H1 (cell line): ENCODE data around the gene MFAP3. TPM values are rescaled to one million over a fixed set of nuclear protein-coding genes. Genes with fewer than 3 reads are reported as not detected.

Experiments used
- CTCF ChIA-PET: fragments of 300-600 bp; sonication (Branson Sonifier 250); formaldehyde crosslinking; loops from one replicate; lab custom pipeline; 2021; ENCODE audit not compliant: partially characterized antibody; lab: Charles Lee
- POLR2A ChIA-PET: fragments of 300-600 bp; sonication (Branson Sonifier 250); formaldehyde crosslinking; loops from one replicate; lab custom pipeline; 2021; ENCODE audit warnings: inconsistent platforms; ENCODE audit not compliant: partially characterized antibody; lab: Charles Lee
- DNase-seq, 2 experiments: peaks; one replicate each; pipeline versions ENCODE4 v3.0.0 to v3.0.0-alpha.2; 2010 to 2022; ENCODE audit warnings: low spot score in 2 of 2, low read depth in 1 of 2, mixed read lengths in 1 of 2
- FAIRE-seq: peaks from 2 replicates; lab custom pipeline; 2011; peaks lifted over from hg19 to GRCh38; lab: Jason Lieb, UNC
- H2AFZ ChIP-seq: 2 replicates; pipeline ENCODE4 v1.8.1; 2012; ENCODE audit warnings: low read length, inconsistent platforms
- H2AK5ac ChIP-seq: 2 replicates; pipeline ENCODE4 v1.6.1; 2013; ENCODE audit warnings: low read depth, low read length
- H2BK120ac ChIP-seq: replicated peaks from 2 replicates; pipeline ENCODE3; 2013; ENCODE audit warnings: low read depth, low read length, inconsistent platforms
- H2BK12ac ChIP-seq: 2 replicates; pipeline ENCODE4 v1.6.1; 2013; ENCODE audit warnings: low read depth, low read length
- H2BK15ac ChIP-seq: 2 replicates; pipeline ENCODE4 v1.6.1; 2013; ENCODE audit warnings: low read length
- H2BK20ac ChIP-seq: 2 replicates; pipeline ENCODE4 v1.6.1; 2013; ENCODE audit warnings: low read length
- H2BK5ac ChIP-seq: 2 replicates; pipeline ENCODE4 v1.6.1; 2013; ENCODE audit warnings: low read depth, low read length
- H3K14ac ChIP-seq: 2 replicates; pipeline ENCODE4 v1.6.1; 2013; ENCODE audit warnings: inconsistent platforms; ENCODE audit not compliant: insufficient read length
- H3K18ac ChIP-seq: 2 replicates; pipeline ENCODE4 v1.6.1; 2013; ENCODE audit warnings: low read length; ENCODE audit errors: extremely low read depth
- H3K23ac ChIP-seq: 2 replicates; pipeline ENCODE4 v1.6.1; 2013; ENCODE audit warnings: inconsistent platforms; ENCODE audit not compliant: insufficient read length
- H3K23me2 ChIP-seq: 2 replicates; pipeline ENCODE4 v1.6.1; 2013; ENCODE audit warnings: low read depth, low read length
- H3K27ac ChIP-seq: 2 replicates; pipeline ENCODE4 v1.6.1; 2011; ENCODE audit warnings: low read depth, low read length, inconsistent platforms
- H3K27me3 ChIP-seq, 4 experiments: replicated peaks in 1 of 4; 1 replicate in 1 of 4; 2 replicates in 3 of 4; pipeline versions ENCODE4 v1.6.1 to v1.8.1; 2011 to 2013; ENCODE audit warnings: low read length in 3 of 4, mild to moderate bottlenecking in 3 of 4, inconsistent platforms in 2 of 4, mixed read lengths in 2 of 4, moderate library complexity in 1 of 4; ENCODE audit not compliant: control insufficient read depth in 3 of 4, insufficient read depth in 3 of 4; ENCODE audit errors: extremely low read depth in 1 of 4
- H3K36me3 ChIP-seq, 4 experiments: 2 replicates each; pipeline versions ENCODE4 v1.6.1 to v1.8.1; 2011 to 2013; ENCODE audit warnings: mild to moderate bottlenecking in 4 of 4, low read length in 3 of 4, moderate library complexity in 2 of 4, control low read depth in 1 of 4, inconsistent platforms in 1 of 4; ENCODE audit not compliant: insufficient read depth in 4 of 4, control insufficient read depth in 2 of 4
- H3K4ac ChIP-seq: replicated peaks from 2 replicates; pipeline ENCODE3; 2013; ENCODE audit warnings: low read length, low read depth, mixed read lengths, inconsistent platforms; ENCODE audit not compliant: insufficient read length
- H3K4me1 ChIP-seq, 4 experiments: replicated peaks in 1 of 4; 1 replicate in 1 of 4; 2 replicates in 3 of 4; pipeline versions ENCODE4 v1.6.1 to v1.8.1; 2011 to 2013; ENCODE audit warnings: low read length in 3 of 4, inconsistent platforms in 2 of 4, mixed read lengths in 1 of 4; ENCODE audit not compliant: insufficient read depth in 4 of 4, control insufficient read depth in 3 of 4
- H3K4me2 ChIP-seq, 2 experiments: 2 replicates each; pipeline versions ENCODE4 v1.6.1 to v1.8.1; 2011 to 2013; ENCODE audit warnings: low read depth in 2 of 2, low read length in 2 of 2, control low read depth in 1 of 2, inconsistent platforms in 1 of 2, mild to moderate bottlenecking in 1 of 2; ENCODE audit not compliant: insufficient read depth in 1 of 2
- H3K4me3 ChIP-seq, 4 experiments: fragments of 200-600, 300-600 bp in 1 of 4; sonication (generic), shearing (Covaris generic), sonication (Bioruptor Twin) in 1 of 4; 2 replicates each; pipeline versions ENCODE4 v1.5.1 to v1.8.1; 2011 to 2016; ENCODE audit warnings: low read length in 4 of 4, low read depth in 3 of 4, control low read depth in 2 of 4, inconsistent platforms in 2 of 4, mild to moderate bottlenecking in 2 of 4, mixed read lengths in 1 of 4, moderate library complexity in 1 of 4; ENCODE audit not compliant: insufficient read depth in 2 of 4; ENCODE audit errors: extremely low read depth in 1 of 4
- H3K56ac ChIP-seq: replicated peaks from 2 replicates; pipeline ENCODE3; 2013; ENCODE audit warnings: low read depth, mild to moderate bottlenecking, mixed read lengths, low read length, inconsistent platforms; ENCODE audit not compliant: insufficient read length
- H3K79me1 ChIP-seq: 2 replicates; pipeline ENCODE4 v1.6.1; 2013; ENCODE audit warnings: low read depth, low read length, control low read depth
- H3K79me2 ChIP-seq, 2 experiments: 2 replicates each; pipeline versions ENCODE4 v1.6.1 to v1.8.1; 2012 to 2013; ENCODE audit warnings: low read length in 2 of 2, mild to moderate bottlenecking in 2 of 2, inconsistent platforms in 1 of 2; ENCODE audit not compliant: insufficient read depth in 2 of 2, control insufficient read depth in 1 of 2
- H3K9ac ChIP-seq, 4 experiments: replicated peaks in 1 of 4; 1 replicate in 1 of 4; 2 replicates in 3 of 4; pipeline versions ENCODE4 v1.6.1 to v1.8.1; 2011 to 2013; ENCODE audit warnings: low read depth in 3 of 4, low read length in 3 of 4, control low read depth in 2 of 4, mild to moderate bottlenecking in 2 of 4, moderate library complexity in 2 of 4, inconsistent platforms in 1 of 4; ENCODE audit errors: extremely low read depth in 1 of 4
- H3K9me3 ChIP-seq, 2 experiments: 2 replicates each; pipeline versions ENCODE4 v1.6.1 to v1.8.1; 2012 to 2013; ENCODE audit warnings: mild to moderate bottlenecking in 2 of 2, moderate library complexity in 2 of 2, control low read depth in 1 of 2, inconsistent platforms in 1 of 2, low read depth in 1 of 2, low read length in 1 of 2, mixed read lengths in 1 of 2; ENCODE audit not compliant: insufficient read depth in 2 of 2
- H4K20me1 ChIP-seq, 2 experiments: replicated peaks in 1 of 2; 2 replicates each; pipeline versions ENCODE3 to v1.8.1; 2011 to 2013; ENCODE audit warnings: inconsistent platforms in 2 of 2, low read length in 2 of 2, mild to moderate bottlenecking in 1 of 2; ENCODE audit not compliant: insufficient read depth in 2 of 2, control insufficient read depth in 1 of 2
- H4K5ac ChIP-seq: 2 replicates; pipeline ENCODE4 v1.6.1; 2013; ENCODE audit warnings: low read length, low read depth, mixed read lengths, inconsistent platforms; ENCODE audit not compliant: insufficient read length
- H4K8ac ChIP-seq: 2 replicates; pipeline ENCODE4 v1.8.0; 2013; ENCODE audit warnings: mild to moderate bottlenecking, moderate library complexity, low read length, inconsistent platforms; ENCODE audit not compliant: insufficient read depth; ENCODE audit errors: extremely low read depth
- H4K91ac ChIP-seq: replicated peaks from 2 replicates; pipeline ENCODE3; 2013; ENCODE audit warnings: low read length, mixed read lengths, inconsistent platforms; ENCODE audit not compliant: insufficient read length
- CBX8 ChIP-seq: fragments of 300-800, 300-1000 bp; sonication (generic); IDR thresholded peaks from 2 replicates; pipeline ENCODE4 v1.7.1; 2016; ENCODE audit warnings: low read depth, low read length, borderline replicate concordance
- CREB1 ChIP-seq: IDR thresholded peaks from 2 replicates; pipeline ENCODE4 v1.6.1; 2012; ENCODE audit warnings: inconsistent platforms
- HDAC2 ChIP-seq, 2 experiments: fragments of 300-600 bp in 1 of 2; sonication (generic) in 1 of 2; IDR thresholded peaks; 2 replicates each; pipeline ENCODE4 v1.6.1; 2011 to 2012; ENCODE audit warnings: low read depth in 2 of 2, low read length in 2 of 2, mild to moderate bottlenecking in 2 of 2, moderate library complexity in 2 of 2, borderline replicate concordance in 1 of 2, inconsistent platforms in 1 of 2
- WGBS, 2 experiments: shearing (Covaris generic) in 1 of 2; methylation state at CpG; one replicate each; pipeline versions ENCODE4 v1.1.6 to v1.1.7; 2013 to 2015; ENCODE audit warnings: low lambda C conversion rate in 2 of 2, mixed read lengths in 2 of 2, inconsistent platforms in 1 of 2, low coverage in 1 of 2, missing lambda C conversion rate in 1 of 2; ENCODE audit not compliant: insufficient replicate concordance in 2 of 2, insufficient coverage in 1 of 2, insufficient read length in 1 of 2; ENCODE audit errors: extremely low coverage in 1 of 2, missing lambda C conversion rate in 1 of 2; 5-methylcytosine and 5-hydroxymethylcytosine counted together
- polyA plus RNA-seq, 7 experiments: library from polyadenylated mRNA; depleted of rRNA in 3 of 7; stranded (reverse) in 5 of 7; unstranded in 2 of 7; fragments of >200 nt in 5 of 7; fragments of 200-250 nt in 2 of 7; gene quantifications; 1 replicate in 5 of 7; 2 replicates in 1 of 7; 4 replicates in 1 of 7; pipeline versions ENCODE4 v1.2.1 to v1.2.3, GENCODE V29; 2011 to 2013; ENCODE audit warnings: missing spikeins in 2 of 7, mixed read lengths in 2 of 7
- total RNA-seq: library from RNA; stranded (reverse); fragmentation: NEBNext Ultra II Directional; extraction: Animal tissue kit (Norgen Biotek cat#: 25700); gene quantifications from 2 replicates; pipeline ENCODE4 v1.2.1, GENCODE V29; 2021

MFAP3 gene
- total and polyA plus RNA-seq, 2 of the 8 experiments (the other 6 are each of a cell fraction or from before 2014, with no cell fraction given), result 13.7 to 27.0 TPM

GRCh38 chr5:154047324-154047723, 8.6 kb downstream of the MFAP3 start:
- H2BK15ac ChIP-seq, result no peak overlapping the region
- CTCF ChIA-PET, result interaction anchor here (0.6 to 1.1 kb wide), 5 partner anchors 8 to 73 kb away, joined by 3 read pairs; no protein-coding TSS in a partner anchor
- no peak overlapping the region for H3K9ac ChIP-seq
- no peak overlapping the region for H3K4ac ChIP-seq
- no peak overlapping the region for H4K5ac ChIP-seq
- DNase-seq (no peak), FAIRE-seq (no peak)
- H3K14ac ChIP-seq, result no peak overlapping the region
- H3K56ac ChIP-seq, result no peak overlapping the region
- H3K23me2 ChIP-seq, result no peaks in the 10 kb centered on the region
- no peak overlapping the region for H2BK20ac ChIP-seq
- no peaks in the 10 kb centered on the region for H3K79me2 ChIP-seq
- peaks cover 1 to 4% of the 10 kb centered on the region in 2 experiments for H4K20me1 ChIP-seq
- H4K8ac ChIP-seq, result no peak overlapping the region
- no peaks in the 10 kb centered on the region for H3K4me1 ChIP-seq
- no peak overlapping the region for H3K4me3 ChIP-seq
- H4K91ac ChIP-seq, result no peak overlapping the region
- no peak overlapping the region for H2BK12ac ChIP-seq
- POLR2A ChIA-PET, result interaction anchor here (1.4 kb wide), 1 partner anchor 16 kb away, joined by 3 read pairs; no protein-coding TSS in a partner anchor
- H3K18ac ChIP-seq, result no peak overlapping the region
- H2AFZ ChIP-seq, result no peak overlapping the region
- WGBS, 2 experiments, result 94% methylated on average over 3 of the region's 3 CpGs; no CpG with 5 or more reads in 1 of the 2 experiments
- no peak overlapping the region for H2BK5ac ChIP-seq
- no peak overlapping the region for H3K4me2 ChIP-seq
- no peak overlapping the region for H2AK5ac ChIP-seq
- H3K23ac ChIP-seq, result no peak overlapping the region
- H3K79me1 ChIP-seq, result no peaks in the 10 kb centered on the region
- no peaks in the 10 kb centered on the region for H3K27me3 ChIP-seq
- H3K9me3 ChIP-seq, result no peaks in the 10 kb centered on the region
- TF ChIP-seq HDAC2 (IDR thresholded peaks at IDR 0.05; ENCODE audit: borderline replicate concordance in 1 of 2, low read depth in 2 of 2, low read length in 2 of 2) (no peak), CREB1 (no peak), CBX8 (no peak)
- H3K27ac ChIP-seq, result no peak overlapping the region
- H3K36me3 ChIP-seq, result peaks cover 0 to 9% (median under 1%) of the 10 kb centered on the region in 4 experiments; a peak in 5 of 8 replicates
- H2BK120ac ChIP-seq, result no peak overlapping the region
